Measurements from ENCODE around the gene HBD.

GRCh38 chr11:5283882-5284281 is 49.6 kb upstream of the HBD start:
- TF ChIP-seq EZH2 (IDR thresholded peaks at IDR 0.05; ENCODE audit: insufficient read depth, poor library complexity, severe bottlenecking) (no peak), EZH2phosphoT487 (IDR thresholded peaks at IDR 0.05; ENCODE audit: insufficient read depth, low read depth) (no peak)
